GM23248 (cell line): ENCODE data around the gene RIPOR3. TPM values are rescaled to one million over a fixed set of nuclear protein-coding genes. Genes with fewer than 3 reads are reported as not detected.
A peak's percentile ranks its signal among the peaks of the same experiment; 100 is the strongest.

Experiments used
- DNase-seq: peaks from one replicate; pipeline ENCODE4 v3.0.0-alpha.2; 2015
- H2AFZ ChIP-seq: fragments of 200-600 bp; sonication (generic); 2 replicates; pipeline ENCODE4 v1.6.1; 2016; ENCODE audit warnings: antibody characterized with exemption
- H3F3A ChIP-seq: fragments of 200-600 bp; sonication (generic); 2 replicates; pipeline ENCODE4 v1.6.1; 2016; ENCODE audit warnings: mild to moderate bottlenecking, antibody characterized with exemption, mixed run types; ENCODE audit not compliant: insufficient read depth
- H3K27ac ChIP-seq: fragments of 200-600 bp; sonication (generic); 2 replicates; pipeline ENCODE4 v1.5.1; 2016; ENCODE audit warnings: mild to moderate bottlenecking
- H3K27me3 ChIP-seq: fragments of 200-600 bp; sonication (generic); replicated peaks from 2 replicates; pipeline ENCODE4 v1.6.1; 2016; ENCODE audit warnings: mild to moderate bottlenecking; ENCODE audit not compliant: insufficient read depth
- H3K36me3 ChIP-seq: fragments of 200-600 bp; sonication (generic); 2 replicates; pipeline ENCODE4 v1.6.1; 2016; ENCODE audit warnings: low read depth, mild to moderate bottlenecking
- H3K4me1 ChIP-seq: fragments of 200-600 bp; sonication (generic); 2 replicates; pipeline ENCODE4 v1.6.1; 2016; ENCODE audit warnings: mild to moderate bottlenecking; ENCODE audit not compliant: insufficient read depth
- H3K4me2 ChIP-seq: fragments of 200-600 bp; sonication (generic); one replicate; pipeline ENCODE4 v1.6.1; 2016; ENCODE audit warnings: mild to moderate bottlenecking; ENCODE audit not compliant: unreplicated experiment
- H3K4me3 ChIP-seq: fragments of 200-600 bp; sonication (generic); 2 replicates; pipeline ENCODE4 v1.5.1; 2016; ENCODE audit warnings: mild to moderate bottlenecking
- H3K79me2 ChIP-seq: fragments of 200-600 bp; sonication (generic); 2 replicates; pipeline ENCODE4 v1.6.1; 2016; ENCODE audit warnings: mild to moderate bottlenecking; ENCODE audit not compliant: insufficient read depth
- H3K9ac ChIP-seq: fragments of 200-600 bp; sonication (generic); 2 replicates; pipeline ENCODE4 v1.6.1; 2016; ENCODE audit warnings: mild to moderate bottlenecking
- H3K9me2 ChIP-seq: fragments of 200-600 bp; sonication (generic); 2 replicates; pipeline ENCODE4 v1.6.1; 2016; ENCODE audit warnings: mixed run types, mild to moderate bottlenecking, moderate library complexity; ENCODE audit not compliant: insufficient read depth
- H3K9me3 ChIP-seq: fragments of 200-600 bp; sonication (generic); one replicate; pipeline ENCODE4 v1.6.1; 2017; ENCODE audit warnings: low read depth
- H4K20me1 ChIP-seq: fragments of 200-600 bp; sonication (generic); 2 replicates; pipeline ENCODE4 v1.6.0; 2016; ENCODE audit not compliant: insufficient read depth
- EZH2 ChIP-seq: fragments of 200-600 bp; sonication (generic); IDR thresholded peaks from 2 replicates; pipeline ENCODE4 v1.6.1; 2018; ENCODE audit warnings: antibody characterized with exemption, mild to moderate bottlenecking; ENCODE audit not compliant: insufficient read depth, poor library complexity, severe bottlenecking
- EZH2phosphoT487 ChIP-seq: fragments of 200-600 bp; sonication (generic); IDR thresholded peaks from 2 replicates; pipeline ENCODE4 v1.6.1; 2018; ENCODE audit warnings: antibody characterized with exemption, moderate library complexity, mild to moderate bottlenecking, low read depth; ENCODE audit not compliant: insufficient read depth
- WGBS, 2 experiments: methylation state at CpG; one replicate each; pipeline ENCODE4 v1.1.6; 2015 to 2017; ENCODE audit warnings: low lambda C conversion rate in 2 of 2, low coverage in 1 of 2; ENCODE audit errors: missing lambda C conversion rate in 2 of 2; 5-methylcytosine and 5-hydroxymethylcytosine counted together
- in situ Hi-C: fragments of 300-500 bp; cut with MboI; formaldehyde crosslinking; loops from 2 replicates; pipeline ENCODE4 v1.15.0; 2020
- polyA plus RNA-seq: library from polyadenylated mRNA; unstranded; fragments of >200 nt; fragmentation: Nextera tagmentation; extraction: Ambion mirVana; gene quantifications from 2 replicates; pipeline ENCODE4 v1.2.1, GENCODE V29; 2016
- total RNA-seq: library from RNA; depleted of rRNA; stranded (reverse); fragments of >200 nt; shearing (Covaris generic); gene quantifications from 2 replicates; pipeline ENCODE4 v1.2.3, GENCODE V29; 2014

Gene RIPOR3
- total and polyA plus RNA-seq, 2 experiments from 2014 or later = 0.49 TPM; not detected in 1

DNA sequence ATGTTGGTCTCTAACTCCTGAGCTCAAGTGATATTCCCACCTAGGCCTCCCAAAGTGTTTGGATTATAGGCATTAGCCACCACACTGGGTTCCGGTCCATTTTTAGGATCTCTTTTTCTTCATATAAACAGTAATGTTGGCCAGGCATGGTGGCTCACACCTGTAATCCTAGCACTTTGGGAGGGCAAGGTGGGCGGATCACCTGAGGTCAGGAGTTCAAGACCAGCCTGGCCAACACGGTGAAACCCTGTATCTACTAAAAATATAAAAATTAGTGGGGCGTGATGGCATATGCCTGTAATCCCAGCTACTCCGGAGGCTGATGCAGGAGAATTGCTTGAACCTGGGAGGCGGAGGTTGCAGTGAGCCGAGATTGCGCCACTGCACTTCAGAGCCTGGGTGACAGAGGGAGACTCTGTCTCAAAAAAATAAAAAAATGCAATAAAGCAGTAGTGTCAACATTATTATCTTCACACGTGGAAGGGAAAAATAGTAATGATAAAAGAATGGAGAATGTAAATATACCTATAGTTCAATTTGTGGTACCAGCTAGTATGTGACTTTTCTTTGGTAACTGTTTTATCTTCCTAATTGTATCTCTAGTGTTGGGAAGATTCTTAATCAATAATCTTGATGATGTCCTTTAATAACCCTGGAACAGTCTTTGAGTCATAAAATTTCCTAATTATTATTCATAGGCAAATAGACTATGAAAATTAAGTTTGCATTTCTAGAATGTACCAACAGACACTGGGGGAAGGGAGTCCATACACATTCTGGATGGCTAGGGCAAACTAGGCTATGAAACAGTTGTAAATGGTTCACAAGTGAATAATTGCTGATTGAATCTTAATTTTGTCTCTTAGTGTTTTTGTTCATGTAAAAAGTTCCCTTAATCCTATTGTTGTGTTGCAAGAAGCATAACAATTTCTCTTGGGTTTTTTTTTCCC, 43.7 kb upstream of the RIPOR3 start:
- WGBS, 2 experiments = 89 to 91% methylated on average over 9 of the region's 9 CpGs
- TF ChIP-seq EZH2 = no peak
- in situ Hi-C loops = loop anchor here (25.0 kb wide), 1 partner anchor 548 kb away; the partner anchor contains the start of gene CEBPB
- H3K9ac ChIP-seq = no peak overlapping the region
- H3K79me2 ChIP-seq = no peaks in the 10 kb centered on the region
- no peaks in the 10 kb centered on the region for H3K9me2 ChIP-seq
- H3K27ac ChIP-seq = no peak overlapping the region
- H3K27me3 ChIP-seq = no peaks in the 10 kb centered on the region
- H3K4me1 ChIP-seq = peaks cover 6% of the 10 kb centered on the region; the same call in 1 of the 2 replicates
- H3K36me3 ChIP-seq = no peaks in the 10 kb centered on the region
- no peak for DNase-seq
- H4K20me1 ChIP-seq = no peaks in the 10 kb centered on the region
- H3K4me2 ChIP-seq = no peak overlapping the region
- no peak overlapping the region for H2AFZ ChIP-seq
- peaks cover 17% of the 10 kb centered on the region; the same call in 1 of the 2 replicates for H3F3A ChIP-seq
- no peak overlapping the region for H3K4me3 ChIP-seq
- H3K9me3 ChIP-seq = no peaks in the 10 kb centered on the region

DNA sequence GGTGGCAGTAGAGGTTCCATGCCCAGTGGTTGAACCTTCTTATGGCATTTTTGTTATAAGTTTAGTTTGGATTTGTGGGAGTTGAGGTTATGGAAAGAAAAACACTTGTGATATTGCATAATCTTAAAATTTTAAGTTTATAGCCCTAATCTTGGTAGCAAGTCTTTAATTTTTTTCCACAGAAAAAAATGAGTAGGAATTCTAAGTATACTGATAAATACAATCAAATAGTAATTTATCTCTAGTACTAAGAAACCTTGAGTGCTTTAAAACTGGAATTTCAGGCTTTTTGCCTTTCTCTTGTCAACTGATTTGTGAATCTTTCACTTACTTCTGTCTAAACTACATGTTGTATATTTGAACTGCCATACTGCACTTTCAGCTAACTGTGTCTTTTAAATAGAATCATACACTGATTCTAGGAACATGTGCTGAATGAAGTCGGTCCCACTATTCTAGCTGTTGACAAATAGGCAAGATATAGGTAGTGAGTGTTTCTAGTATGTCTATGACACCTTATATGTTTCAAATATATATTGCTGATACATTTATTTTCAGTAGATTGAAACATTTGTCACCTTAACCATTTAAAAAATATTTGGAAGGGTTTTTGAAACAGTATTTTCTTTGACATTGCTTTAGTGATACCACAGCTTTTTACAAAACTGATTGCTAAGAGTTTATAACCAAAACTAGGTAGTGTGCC, 42.5 kb upstream of the RIPOR3 start:
- 87% methylated on average over 1 of the region's 1 CpG for WGBS, 2 experiments
- no peak overlapping the region for H3K9ac ChIP-seq
- H3K36me3 ChIP-seq = no peaks in the 10 kb centered on the region
- H3K4me2 ChIP-seq = peak overlapping the region; percentile 35
- TF ChIP-seq EZH2 = no peak
- TF ChIP-seq EZH2phosphoT487 = no peak
- H4K20me1 ChIP-seq = no peaks in the 10 kb centered on the region
- no peaks in the 10 kb centered on the region for H3K9me2 ChIP-seq
- H2AFZ ChIP-seq = 0 out of 2 replicates have a peak overlapping the region, but pooled peaks have one; percentile 10
- no peaks in the 10 kb centered on the region for H3K9me3 ChIP-seq
- no peaks in the 10 kb centered on the region for H3K79me2 ChIP-seq
- no peak overlapping the region for H3K4me3 ChIP-seq
- in situ Hi-C loops = loop anchor here (25.0 kb wide), 1 partner anchor 546 kb away; the partner anchor contains the start of gene CEBPB
- peaks cover 6% of the 10 kb centered on the region; the same call in 1 of the 2 replicates for H3K4me1 ChIP-seq
- H3K27ac ChIP-seq = no peak overlapping the region
- no peaks in the 10 kb centered on the region for H3K27me3 ChIP-seq
- peaks cover 23% of the 10 kb centered on the region; the same call in 1 of the 2 replicates for H3F3A ChIP-seq
- no peak for DNase-seq

DNA sequence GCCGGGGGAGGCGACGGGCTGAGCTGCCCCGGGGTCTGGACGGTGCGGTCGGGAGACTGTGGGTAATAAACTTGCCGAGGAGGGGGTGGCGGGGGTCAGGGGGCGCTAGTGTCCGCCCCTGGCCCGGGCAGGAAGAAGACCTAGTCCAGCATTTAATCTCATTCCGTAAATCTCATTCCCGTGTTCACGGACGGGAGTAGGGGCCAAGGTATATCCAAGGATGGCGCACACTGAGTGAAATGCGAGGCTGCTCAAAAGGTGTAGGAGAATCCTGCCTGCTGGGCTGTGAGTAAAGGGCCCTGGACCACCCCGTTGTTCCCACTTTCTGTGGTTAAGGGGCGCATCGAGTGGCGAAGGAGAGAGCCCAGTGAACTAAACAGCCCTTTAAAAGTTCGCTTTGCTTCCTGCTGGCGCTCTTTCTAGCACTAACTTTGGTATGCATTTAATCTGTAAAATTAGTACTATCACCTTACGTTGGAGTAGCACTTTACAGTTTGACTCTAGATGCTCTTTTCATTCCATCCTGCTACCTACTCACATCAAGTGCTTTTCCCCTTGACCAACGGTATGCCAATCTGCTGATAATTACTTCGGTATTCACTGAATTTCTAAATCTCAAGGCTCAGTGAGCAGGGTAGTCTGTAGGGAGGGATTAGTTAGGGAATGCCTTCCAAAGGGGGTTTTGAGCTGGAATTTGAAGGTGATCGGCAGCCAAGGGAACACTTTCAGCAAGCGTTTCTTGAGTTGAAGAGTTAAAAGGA, 40.8 kb upstream of the RIPOR3 start:
- WGBS, 2 experiments = 48 to 60% methylated on average over 22 to 29 of the region's 29 CpGs
- H3K27ac ChIP-seq = no peak overlapping the region
- no peaks in the 10 kb centered on the region for H3K36me3 ChIP-seq

More for the DNA sequence above, 40.8 kb upstream of the RIPOR3 start:
- no peak for DNase-seq
- H3K9me3 ChIP-seq = no peaks in the 10 kb centered on the region
- no peak overlapping the region for H3K9ac ChIP-seq
- peak overlapping the region; percentile 85 for H3K4me2 ChIP-seq
- no peaks in the 10 kb centered on the region for H3K9me2 ChIP-seq
- H3K27me3 ChIP-seq = no peaks in the 10 kb centered on the region
- no peaks in the 10 kb centered on the region for H3K79me2 ChIP-seq
- H2AFZ ChIP-seq = peak overlapping the region; percentile 83
- peak overlapping the region; percentile 76 for H3K4me3 ChIP-seq
- in situ Hi-C loops = loop anchor here (25.0 kb wide), 1 partner anchor 545 kb away; the partner anchor contains the start of gene CEBPB
- no peaks in the 10 kb centered on the region for H4K20me1 ChIP-seq
- peaks cover 6% of the 10 kb centered on the region; the same call in 1 of the 2 replicates for H3K4me1 ChIP-seq
- TF ChIP-seq EZH2phosphoT487 (no peak), EZH2 (no peak)
- peaks cover 35% of the 10 kb centered on the region; the same call in 1 of the 2 replicates for H3F3A ChIP-seq
